ENCODE data around the gene DR1. TPM values are rescaled to one million over a fixed set of nuclear protein-coding genes. Genes with fewer than 3 reads are reported as not detected.

DR1 gene
- total RNA-seq, 1 experiment from 2014 or later = 104 TPM

DNA sequence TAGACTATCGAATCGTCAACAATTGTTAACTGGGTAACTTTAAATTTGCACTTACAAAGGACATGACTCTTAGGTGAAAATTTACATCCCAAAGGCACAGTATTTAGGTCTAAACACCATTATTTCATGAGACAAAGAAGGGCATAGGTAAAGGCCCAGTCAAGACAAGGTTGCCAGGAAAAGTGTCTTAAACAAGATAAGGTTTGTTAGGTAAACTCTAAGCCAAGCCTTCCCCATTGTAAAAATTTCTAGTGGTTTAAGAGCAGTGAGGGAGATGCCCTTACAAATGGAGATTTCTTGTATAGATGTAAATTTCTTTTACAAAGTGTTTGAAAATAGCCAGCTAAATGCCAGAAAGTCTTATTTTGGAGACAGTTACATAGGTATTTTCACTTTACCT is 65.3 kb downstream of the DR1 start:
- intact Hi-C loops (cut with micrococcal nuclease) = no loop called here
- H3K27me3 Mint-ChIP-seq (ENCODE audit: insufficient read depth, unreplicated experiment) = peaks cover under 1% of the 10 kb centered on the region
- TF ChIP-seq, protein P1, sequence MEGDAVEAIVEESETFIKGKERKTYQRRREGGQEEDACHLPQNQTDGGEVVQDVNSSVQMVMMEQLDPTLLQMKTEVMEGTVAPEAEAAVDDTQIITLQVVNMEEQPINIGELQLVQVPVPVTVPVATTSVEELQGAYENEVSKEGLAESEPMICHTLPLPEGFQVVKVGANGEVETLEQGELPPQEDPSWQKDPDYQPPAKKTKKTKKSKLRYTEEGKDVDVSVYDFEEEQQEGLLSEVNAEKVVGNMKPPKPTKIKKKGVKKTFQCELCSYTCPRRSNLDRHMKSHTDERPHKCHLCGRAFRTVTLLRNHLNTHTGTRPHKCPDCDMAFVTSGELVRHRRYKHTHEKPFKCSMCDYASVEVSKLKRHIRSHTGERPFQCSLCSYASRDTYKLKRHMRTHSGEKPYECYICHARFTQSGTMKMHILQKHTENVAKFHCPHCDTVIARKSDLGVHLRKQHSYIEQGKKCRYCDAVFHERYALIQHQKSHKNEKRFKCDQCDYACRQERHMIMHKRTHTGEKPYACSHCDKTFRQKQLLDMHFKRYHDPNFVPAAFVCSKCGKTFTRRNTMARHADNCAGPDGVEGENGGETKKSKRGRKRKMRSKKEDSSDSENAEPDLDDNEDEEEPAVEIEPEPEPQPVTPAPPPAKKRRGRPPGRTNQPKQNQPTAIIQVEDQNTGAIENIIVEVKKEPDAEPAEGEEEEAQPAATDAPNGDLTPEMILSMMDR (IDR thresholded peaks at IDR 0.05; ENCODE audit: unreplicated experiment) = no peak
- no peaks in the 10 kb centered on the region for H3K4me1 Mint-ChIP-seq (ENCODE audit: insufficient read depth, unreplicated experiment)
- DNase-seq (ENCODE audit: unreplicated experiment) = no peak
- CTCF ChIA-PET = no interaction called here
- no peaks in the 10 kb centered on the region for H3K36me3 Mint-ChIP-seq (ENCODE audit: insufficient read depth, unreplicated experiment)
- no peaks in the 10 kb centered on the region for H3K9me3 Mint-ChIP-seq (ENCODE audit: unreplicated experiment)
- H3K4me3 Mint-ChIP-seq (ENCODE audit: unreplicated experiment) = no peak overlapping the region
- H3K27ac Mint-ChIP-seq (ENCODE audit: low read depth, unreplicated experiment) = no peak overlapping the region
- BruUV-seq (replicated peaks) = no TSS peak
- POLR2A ChIA-PET = no interaction called here

DNA sequence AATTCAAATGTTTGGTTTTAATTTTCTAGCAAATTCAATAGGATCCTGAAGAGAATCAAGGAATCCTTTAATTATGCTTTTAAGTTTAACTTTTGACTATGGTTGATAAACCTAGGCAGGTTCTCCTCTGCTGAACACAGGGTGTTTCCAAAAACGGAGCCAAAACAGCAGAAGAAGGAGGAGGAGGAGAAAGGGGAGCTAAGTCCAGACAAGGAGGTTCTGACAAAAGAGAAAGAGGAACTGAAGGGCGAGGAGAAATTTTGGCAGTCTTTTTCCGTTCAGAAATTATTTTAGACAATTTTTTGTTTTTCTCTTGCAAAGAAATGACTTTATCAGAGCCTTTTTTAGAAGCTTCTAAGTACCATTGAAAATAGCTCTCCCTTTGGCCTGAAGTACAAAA is 69.0 kb downstream of the DR1 start:
- Mint-ChIP-seq H3K27ac (ENCODE audit: low read depth, unreplicated experiment) (no peak overlapping the region), H3K4me3 (ENCODE audit: unreplicated experiment) (no peak overlapping the region), H3K4me1 (ENCODE audit: insufficient read depth, unreplicated experiment) (no peaks in the 10 kb centered on the region), H3K36me3 (ENCODE audit: insufficient read depth, unreplicated experiment) (no peaks in the 10 kb centered on the region), H3K27me3 (ENCODE audit: insufficient read depth, unreplicated experiment) (no peaks in the 10 kb centered on the region), H3K9me3 (ENCODE audit: unreplicated experiment) (no peaks in the 10 kb centered on the region)
- no TSS peak for BruUV-seq (replicated peaks)
- DNase-seq (ENCODE audit: unreplicated experiment) = no peak
- ChIA-PET CTCF (interaction anchor here (0.6 kb wide), 1 partner anchor 1526 kb away, joined by 3 read pairs; no protein-coding TSS in a partner anchor), POLR2A (interaction anchor here (0.8 kb wide), 1 partner anchor 83 kb away, joined by 3 read pairs; no protein-coding TSS in a partner anchor)
- intact Hi-C loops (cut with micrococcal nuclease) = no loop called here
- TF ChIP-seq, protein P1 (IDR thresholded peaks at IDR 0.05; ENCODE audit: unreplicated experiment) = no peak

DNA sequence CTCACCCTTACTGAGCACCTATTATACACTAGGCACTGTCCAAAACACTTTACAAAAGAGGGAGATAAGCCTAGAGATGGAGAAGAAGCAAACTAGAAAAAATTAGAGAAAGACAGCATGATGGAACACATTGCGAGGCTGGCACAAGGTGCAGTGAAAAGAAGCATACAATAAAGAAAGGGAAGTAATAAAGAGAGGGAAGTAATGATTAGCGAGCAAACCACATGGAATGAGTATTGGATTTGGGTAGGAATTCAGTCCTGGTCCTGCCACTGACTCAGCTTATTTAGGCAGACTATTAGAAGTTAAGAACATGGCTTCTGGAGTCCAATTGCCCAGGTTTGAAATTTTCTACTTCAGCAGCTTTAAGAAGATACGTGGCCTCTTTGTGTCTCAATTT is 69.6 kb downstream of the DR1 start:
- no peak for DNase-seq (ENCODE audit: unreplicated experiment)
- Mint-ChIP-seq H3K27ac (ENCODE audit: low read depth, unreplicated experiment) (no peak overlapping the region), H3K9me3 (ENCODE audit: unreplicated experiment) (no peaks in the 10 kb centered on the region), H3K27me3 (ENCODE audit: insufficient read depth, unreplicated experiment) (no peaks in the 10 kb centered on the region), H3K4me3 (ENCODE audit: unreplicated experiment) (no peak overlapping the region), H3K36me3 (ENCODE audit: insufficient read depth, unreplicated experiment) (no peaks in the 10 kb centered on the region), H3K4me1 (ENCODE audit: insufficient read depth, unreplicated experiment) (no peaks in the 10 kb centered on the region)
- intact Hi-C loops (cut with micrococcal nuclease) = no loop called here
- TF ChIP-seq, protein P1 (IDR thresholded peaks at IDR 0.05; ENCODE audit: unreplicated experiment) = no peak
- POLR2A ChIA-PET = interaction anchor here (0.8 kb wide), 1 partner anchor 83 kb away, joined by 3 read pairs; no protein-coding TSS in a partner anchor
- no TSS peak for BruUV-seq (replicated peaks)
- CTCF ChIA-PET = interaction anchor here (0.6 kb wide), 2 partner anchors 62 to 1525 kb away, joined by 3 read pairs; no protein-coding TSS in a partner anchor

DNA sequence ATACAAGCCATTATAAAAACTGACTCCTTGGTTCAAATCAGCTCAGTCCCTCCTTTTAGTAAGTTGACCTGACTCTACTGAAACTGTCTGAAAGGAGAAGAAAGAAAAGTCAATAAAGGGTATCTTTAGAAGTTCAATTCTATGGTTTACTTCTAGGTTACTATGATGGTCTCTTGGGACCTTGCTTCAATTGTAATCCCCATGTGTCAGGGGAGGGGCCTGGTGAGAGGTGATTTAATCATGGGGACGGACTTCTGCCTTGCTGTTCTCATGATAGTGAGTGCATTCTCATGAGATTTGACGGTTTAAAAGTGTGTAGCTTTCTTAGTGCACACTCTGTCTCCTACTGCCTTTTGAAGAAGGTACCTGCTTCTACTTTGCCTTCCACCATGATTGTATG is 70.5 kb downstream of the DR1 start:
- intact Hi-C loops (cut with micrococcal nuclease) = no loop called here
- CTCF ChIA-PET = interaction anchor here (0.6 to 1.2 kb wide), 3 partner anchors 16 to 74 kb away, joined by 3 read pairs; no protein-coding TSS in a partner anchor
- no peak for DNase-seq (ENCODE audit: unreplicated experiment)
- H3K27ac Mint-ChIP-seq (ENCODE audit: low read depth, unreplicated experiment) = no peak overlapping the region
- no TSS peak for BruUV-seq (replicated peaks)
- TF ChIP-seq, protein P1 (IDR thresholded peaks at IDR 0.05; ENCODE audit: unreplicated experiment) = no peak
- no peaks in the 10 kb centered on the region for H3K27me3 Mint-ChIP-seq (ENCODE audit: insufficient read depth, unreplicated experiment)
- no peaks in the 10 kb centered on the region for H3K9me3 Mint-ChIP-seq (ENCODE audit: unreplicated experiment)
- POLR2A ChIA-PET = no interaction called here
- H3K4me1 Mint-ChIP-seq (ENCODE audit: insufficient read depth, unreplicated experiment) = no peaks in the 10 kb centered on the region
- H3K4me3 Mint-ChIP-seq (ENCODE audit: unreplicated experiment) = no peak overlapping the region
- H3K36me3 Mint-ChIP-seq (ENCODE audit: insufficient read depth, unreplicated experiment) = no peaks in the 10 kb centered on the region

Other genes starting within 250 kb of the DR1 start
- 80.5 and 86.2 TPM in 2 replicates for gene TMED5, start 165.5 kb upstream of the DR1 start, total RNA-seq (2022)
- gene CCDC18, start 165.2 kb upstream of the DR1 start, total RNA-seq (2022) = 14.6 and 22.2 TPM in 2 replicates
- 30.7 and 31.8 TPM in 2 replicates for gene FNBP1L, start 102.2 kb downstream of the DR1 start, total RNA-seq (2022)